Lung microvascular endothelial cell (primary cell): ENCODE results near the gene ABCG4. TPM values are rescaled to one million over a fixed set of nuclear protein-coding genes. Genes with fewer than 3 reads are reported as not detected.
"Not testable (repeated sequence)": the region's sequence is repeated elsewhere in the genome, so short reads cannot be mapped to it uniquely, and the experiment has no call there.

ENCODE experiments used
- DNase-seq, 2 donors: peaks; one replicate each; pipeline versions ENCODE4 v3.0.0 to v3.0.0-alpha.2; 2010; ENCODE audit warnings: low read depth in 2 of 2
- total RNA-seq: library from RNA; depleted of rRNA; stranded (reverse); fragments of >200 nt; gene quantifications from 2 replicates; pipeline ENCODE4 v1.2.1, GENCODE V29; 2014

The ABCG4 gene
- total RNA-seq, 1 donor from 2014 or later = not detected

DNA sequence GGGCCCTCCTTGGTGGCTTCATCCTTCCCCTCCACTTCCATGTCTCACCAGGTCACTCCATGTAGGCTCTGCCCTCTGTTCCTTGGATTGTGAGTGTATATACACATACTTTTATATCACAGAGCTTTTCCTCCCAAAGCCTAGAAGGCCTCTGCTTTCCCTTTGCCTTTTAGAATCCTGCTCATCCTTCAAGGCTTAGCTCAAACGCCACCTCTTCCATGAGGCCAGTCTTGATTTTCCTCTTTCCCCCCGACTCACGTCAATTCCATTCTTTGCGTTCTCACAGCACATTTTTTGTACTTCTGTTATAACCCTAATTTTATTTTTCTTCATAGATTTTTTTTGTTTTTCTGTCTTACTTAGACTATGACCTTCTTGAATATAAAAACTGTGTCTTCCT, 3.8 kb downstream of the ABCG4 start:
- no peak for DNase-seq

DNA sequence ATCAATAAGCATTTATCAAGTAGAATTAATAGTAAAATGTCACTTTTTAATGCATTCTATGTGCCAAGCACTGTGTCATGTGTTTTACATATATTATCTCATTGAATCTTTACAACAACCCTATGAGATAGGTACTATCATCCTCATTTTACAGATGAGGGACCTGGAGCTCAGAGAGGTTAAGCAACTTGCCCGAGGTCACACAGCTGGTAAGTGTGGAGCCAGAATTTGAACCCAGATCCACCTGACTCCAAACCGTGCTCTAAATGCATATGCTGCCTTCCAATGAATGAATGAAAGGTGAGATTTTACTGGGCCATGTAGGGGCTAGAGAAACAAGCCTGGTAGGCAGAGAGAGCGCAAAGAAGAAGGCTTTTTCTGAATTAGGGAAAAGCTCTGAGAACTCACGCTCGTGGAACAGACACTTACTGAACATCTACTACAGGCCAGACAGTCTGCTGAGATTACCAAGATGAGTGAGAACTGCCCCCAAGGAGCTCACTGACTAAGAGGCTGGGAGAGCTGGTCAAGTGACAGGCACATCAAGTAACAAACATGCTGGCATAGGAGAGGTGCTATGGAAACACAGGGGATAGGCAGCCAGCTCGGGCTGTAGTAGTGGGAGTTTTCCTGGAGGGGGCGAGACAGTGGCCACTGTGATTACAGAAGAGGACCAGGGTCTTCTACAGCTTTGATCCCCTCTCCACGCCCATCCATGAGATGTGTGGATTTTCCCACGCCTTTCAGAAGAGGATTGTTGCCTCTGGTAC, 4.4 kb downstream of the ABCG4 start:
- DNase-seq = peak in 1 of 2 donors; percentile 13

- no peak for DNase-seq
These were observed 5.3 kb downstream of the ABCG4 start for GRCh38 chr11:119154178-119154577.

GRCh38 chr11:119155733-119156492, 7.1 kb downstream of the ABCG4 start:
- DNase-seq = peak in 1 of 2 donors; percentile 28

- no peak for DNase-seq
These were observed 7.6 kb downstream of the ABCG4 start for GRCh38 chr11:119156496-119156895.

DNA sequence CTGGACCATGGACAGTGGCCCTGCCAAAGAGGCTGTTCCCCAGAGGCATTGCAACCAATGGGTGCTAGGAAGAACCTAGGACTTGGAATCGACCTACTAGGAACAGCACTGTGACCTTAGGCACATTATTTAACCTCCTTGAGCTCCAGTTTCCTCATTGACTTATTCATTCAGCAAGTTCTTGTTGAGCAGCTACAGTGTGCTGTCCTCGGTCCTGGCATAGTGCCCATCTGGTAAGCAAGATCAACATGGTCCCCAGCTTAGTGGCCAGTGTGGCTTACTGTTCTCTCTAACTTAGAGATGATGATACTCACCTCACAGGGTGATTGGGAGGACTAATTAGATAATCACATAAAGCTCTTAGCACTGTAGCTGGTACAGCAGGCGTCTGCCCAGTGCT, 8.2 kb downstream of the ABCG4 start:
- DNase-seq = peak in 1 of 2 donors; percentile 23

DNA sequence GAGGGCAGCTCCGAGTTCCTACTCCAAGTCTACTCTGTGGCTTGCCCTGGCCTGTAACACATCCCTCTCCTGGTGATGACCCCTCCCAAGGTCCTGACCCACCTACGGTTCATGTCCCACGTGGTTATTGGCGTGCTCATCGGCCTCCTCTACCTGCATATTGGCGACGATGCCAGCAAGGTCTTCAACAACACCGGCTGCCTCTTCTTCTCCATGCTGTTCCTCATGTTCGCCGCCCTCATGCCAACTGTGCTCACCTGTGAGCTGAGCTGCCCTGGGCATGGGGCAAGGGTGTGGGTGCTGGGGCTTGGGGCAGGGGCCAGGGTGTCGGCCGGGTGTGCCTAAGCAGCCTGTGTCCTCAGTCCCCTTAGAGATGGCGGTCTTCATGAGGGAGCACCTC, 9.6 kb downstream of the ABCG4 start:
- DNase-seq = no peak

- DNase-seq = no peak
These were observed 11.3 kb downstream of the ABCG4 start for GRCh38 chr11:119160151-119160550.

DNA sequence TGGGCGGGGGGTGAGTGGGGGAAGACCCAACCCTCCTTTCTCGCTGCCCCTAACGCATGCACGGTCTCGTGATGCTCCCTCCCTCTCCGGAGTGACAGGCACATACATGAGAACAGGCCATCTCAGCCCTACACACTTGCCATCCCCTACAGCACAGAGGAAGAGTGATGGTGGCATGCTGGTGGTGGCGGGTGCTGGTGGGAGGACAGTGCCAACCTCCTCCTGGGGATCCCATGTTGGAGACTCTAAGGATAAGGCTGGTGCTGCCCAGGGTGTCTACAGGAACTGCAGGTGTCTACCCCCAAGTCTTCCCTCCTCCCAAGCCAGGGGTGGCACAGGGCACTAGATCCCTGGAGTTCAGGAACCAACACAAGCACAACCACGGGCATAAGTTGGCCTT, 13.0 kb downstream of the ABCG4 start:
- DNase-seq = no peak

- DNase-seq = peak; percentile 23 to 59
These were observed 17.7 kb downstream of the ABCG4 start for GRCh38 chr11:119166368-119167076.

GRCh38 chr11:119167077-119167458, 18.2 kb downstream of the ABCG4 start:
- not testable (repeated sequence) for DNase-seq

DNA sequence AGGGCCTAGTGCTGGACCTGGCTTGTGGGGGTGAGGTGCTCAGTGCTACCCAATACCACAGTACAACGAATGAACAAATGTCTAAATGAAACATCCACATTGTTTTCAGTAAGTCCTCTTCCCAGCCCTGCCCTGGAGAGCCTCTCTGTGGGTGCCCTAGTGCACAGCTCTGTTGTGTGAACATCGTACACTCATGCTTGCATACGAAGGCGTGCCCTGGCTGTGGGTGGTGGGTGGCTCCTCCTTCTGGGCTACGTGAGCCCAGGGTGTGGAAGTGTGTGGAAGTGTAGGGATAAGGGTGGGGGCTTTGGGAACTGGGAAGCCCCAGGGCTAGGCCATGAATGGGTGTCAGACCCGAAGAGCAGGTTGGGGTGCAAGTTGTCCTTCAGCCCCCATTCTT, 19.1 kb downstream of the ABCG4 start:
- no peak for DNase-seq

DNA sequence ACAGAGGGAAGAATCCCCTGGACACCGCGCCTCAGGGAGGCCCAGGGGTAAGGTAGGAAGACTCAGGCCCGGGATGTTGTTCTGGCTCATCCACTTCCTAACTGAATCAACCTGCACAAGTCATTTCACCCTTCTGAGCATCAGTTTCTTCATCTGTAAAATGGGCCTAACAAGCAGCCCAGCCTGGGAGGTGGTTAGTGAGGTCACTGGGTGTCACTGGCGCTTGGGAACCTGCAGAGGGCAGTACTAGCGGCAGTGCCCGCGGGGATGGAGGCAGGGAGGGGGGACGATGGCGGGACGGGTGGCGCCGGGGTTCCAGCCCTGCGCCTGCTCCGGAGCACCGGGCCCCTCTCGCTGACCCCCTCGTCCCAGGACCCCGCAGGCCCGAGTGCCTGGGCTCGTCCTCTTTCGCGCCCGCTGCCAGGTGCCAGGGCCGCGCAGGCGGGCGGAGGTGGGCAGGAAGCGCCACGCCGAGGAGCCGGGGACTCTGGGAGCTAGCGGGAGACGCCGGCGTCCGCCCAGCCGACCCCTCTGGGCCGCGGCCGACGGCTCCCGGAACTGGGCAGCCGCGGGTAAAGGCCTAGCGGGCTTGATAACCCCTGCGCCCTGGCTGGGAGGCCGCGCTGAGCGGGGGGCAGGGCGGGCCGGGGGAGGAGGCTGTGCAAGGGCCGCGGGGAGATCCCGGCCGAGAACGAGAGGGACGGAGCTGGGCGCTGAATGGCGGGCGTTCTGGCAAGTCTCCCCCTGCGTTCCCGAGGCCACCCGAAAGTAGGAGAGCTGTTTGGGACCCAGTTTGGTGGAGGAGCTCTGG, 19.8 kb downstream of the ABCG4 start, which contains the start of gene NLRX1:
Gene NLRX1 (plus strand): TSS at position 255 of the 811 bp plus-strand sequence. CDS start 2,679 bp downstream, outside the sequence.
- DNase-seq = peak; percentile 85 to 92

GRCh38 chr11:119169282-119169719, 20.4 kb downstream of the ABCG4 start:
- peak in 1 of 2 donors; percentile 30 for DNase-seq

- peak; percentile 24 to 45 for DNase-seq
These were observed 23.7 kb downstream of the ABCG4 start for GRCh38 chr11:119172513-119172912.

- no peak for DNase-seq
These were observed 24.6 kb downstream of the ABCG4 start for GRCh38 chr11:119173453-119173852.

DNA sequence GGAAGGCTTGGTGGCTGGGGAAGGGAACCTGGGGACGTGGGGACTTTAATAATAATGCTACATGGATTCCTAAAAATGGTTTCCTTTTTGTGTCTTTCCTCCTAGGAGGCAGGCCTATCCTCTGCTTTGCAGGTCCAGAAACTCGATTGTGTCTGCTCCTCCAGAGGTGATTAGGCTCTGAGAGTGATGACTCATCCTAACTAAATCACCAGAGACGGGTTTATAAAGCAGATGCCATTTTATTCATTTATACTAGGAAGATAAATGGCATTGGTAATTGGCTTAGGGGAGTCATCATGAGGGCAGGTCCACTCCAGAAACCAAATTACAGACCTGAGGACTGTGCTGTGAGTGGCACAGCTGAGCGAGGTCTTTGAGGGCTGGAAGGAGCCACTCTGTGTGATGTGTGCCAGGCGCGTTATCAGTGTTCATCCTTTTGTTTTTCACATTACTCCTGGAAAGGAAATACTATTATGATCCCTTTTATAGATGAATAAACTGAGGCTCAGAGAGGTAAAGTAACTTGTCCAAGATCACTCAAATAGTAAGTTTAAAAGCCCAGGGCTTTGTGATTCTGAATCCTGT, 26.7 kb downstream of the ABCG4 start:
- peak in 1 of 2 donors; percentile 52 for DNase-seq

DNA sequence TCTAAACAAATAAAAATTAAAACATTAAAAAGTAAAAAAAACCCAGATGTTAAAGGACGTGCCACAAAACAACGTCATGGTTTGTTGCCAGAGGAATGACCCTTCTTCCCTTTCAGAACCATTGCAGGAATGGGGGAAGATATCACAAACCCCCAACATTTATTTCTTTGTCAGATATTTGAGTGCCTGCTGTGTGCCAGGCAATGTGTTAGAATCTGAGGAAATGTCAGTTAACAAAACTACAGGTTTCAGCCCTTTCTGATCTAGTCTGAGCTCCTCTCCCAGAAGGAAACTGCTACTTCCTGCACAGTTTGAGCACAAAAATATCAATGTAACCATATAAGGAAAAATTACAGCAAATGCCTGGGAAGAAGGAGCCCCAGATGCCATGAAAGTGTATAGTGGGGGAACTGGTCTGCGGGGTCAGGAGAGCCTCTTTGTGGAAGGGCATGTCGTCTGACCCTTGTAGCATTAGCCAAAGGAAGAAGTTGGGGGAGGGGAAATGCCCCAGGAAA, 29.4 kb downstream of the ABCG4 start:
- DNase-seq = peak; percentile 54 to 56

DNA sequence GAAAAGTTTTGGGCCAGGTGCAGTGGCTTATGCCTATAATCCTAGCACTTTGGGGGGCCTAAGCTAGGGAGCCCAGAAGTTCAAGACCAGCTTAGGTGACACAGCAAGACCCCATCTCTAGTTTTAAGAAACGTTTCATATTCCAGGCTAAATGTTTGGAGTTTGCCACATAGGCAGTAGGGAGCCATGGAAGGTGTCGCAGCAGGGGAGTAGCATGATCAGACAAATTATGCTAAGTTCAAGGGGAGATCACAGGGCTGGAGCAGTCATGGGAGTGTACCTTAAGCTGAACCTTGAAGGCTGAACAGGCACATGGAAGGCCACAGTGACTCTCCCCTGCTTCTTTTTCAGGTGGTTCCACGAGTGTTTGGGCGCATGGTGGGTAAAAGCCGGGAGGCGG, 30.5 kb downstream of the ABCG4 start:
- DNase-seq = no peak

DNA sequence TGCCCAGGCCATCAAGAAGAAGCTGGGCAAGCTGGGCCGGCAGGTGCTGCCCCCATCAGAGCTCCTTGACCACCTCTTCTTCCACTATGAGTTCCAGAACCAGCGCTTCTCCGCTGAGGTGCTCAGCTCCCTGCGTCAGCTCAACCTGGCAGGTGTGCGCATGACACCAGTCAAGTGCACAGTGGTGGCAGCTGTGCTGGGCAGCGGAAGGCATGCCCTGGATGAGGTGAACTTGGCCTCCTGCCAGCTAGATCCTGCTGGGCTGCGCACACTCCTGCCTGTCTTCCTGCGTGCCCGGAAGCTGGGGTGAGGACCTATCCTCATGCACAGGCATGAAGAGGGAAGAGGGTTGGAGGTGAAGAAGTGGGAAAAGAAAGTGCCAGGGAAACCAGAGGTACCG, 31.1 kb downstream of the ABCG4 start:
- DNase-seq = peak in 1 of 2 donors; percentile 23
